NCI-H446 treated with DMSO at 0.1 percent for 48 hours (cell line): ENCODE results near the gene NOLC1.

Experiments used
- DNase-seq: peaks from one replicate; lab custom pipeline; 2025; lab: John Stamatoyannopoulos, UW

The NOLC1 gene

DNA sequence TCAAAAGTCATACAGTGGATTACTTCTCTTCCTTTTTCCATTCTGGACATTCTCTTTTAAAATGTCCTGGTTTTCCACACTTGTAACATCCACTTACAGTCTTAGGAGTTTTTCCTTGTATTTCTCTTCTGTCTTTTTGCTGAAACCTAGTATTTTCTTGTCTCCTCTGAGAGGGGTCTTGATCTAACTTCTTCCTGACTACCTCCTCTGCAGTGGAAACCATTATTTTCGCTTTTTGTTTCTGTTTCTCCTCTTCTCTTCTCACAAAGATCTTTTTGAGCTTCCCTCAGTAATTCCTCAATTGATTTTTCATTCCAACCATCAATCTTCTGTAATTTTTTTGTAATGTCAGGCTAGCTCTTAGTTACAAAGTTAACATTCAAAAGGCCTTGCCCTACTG, 50.2 kb downstream of the NOLC1 start:
- no peak for DNase-seq

DNA sequence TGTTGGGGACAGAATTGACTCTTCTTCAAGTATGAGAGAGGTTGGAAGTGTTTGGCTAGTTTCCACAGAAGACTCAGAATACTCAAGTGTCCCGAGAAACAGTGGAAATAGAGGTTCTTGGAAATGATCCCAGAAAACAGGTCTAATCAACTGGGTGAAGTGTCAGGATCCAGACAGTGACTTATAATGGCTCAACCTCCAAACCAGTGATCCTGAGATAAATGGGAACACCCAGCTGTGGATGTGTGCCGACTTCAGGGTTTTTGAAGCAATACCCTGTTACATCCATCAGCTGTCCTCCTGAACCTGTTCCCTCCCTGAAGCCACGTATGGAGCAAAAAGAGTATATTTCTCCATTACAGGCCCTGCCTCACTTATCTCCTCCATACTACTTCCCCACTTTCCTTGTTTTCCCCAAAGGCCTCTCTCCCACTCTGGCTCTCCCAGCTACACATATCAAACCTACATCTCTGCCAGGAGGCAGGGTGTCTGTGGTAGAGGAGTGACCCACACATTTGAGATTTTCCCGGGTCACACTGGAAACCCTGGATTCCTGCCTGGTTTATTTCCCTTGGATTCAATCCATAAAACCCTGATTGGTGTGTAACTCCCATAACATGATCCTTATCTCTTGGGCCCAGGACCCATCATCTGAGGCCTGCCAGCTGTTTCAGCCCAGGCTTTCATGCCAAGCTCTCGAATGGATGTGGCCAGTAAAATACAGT, 56.3 kb downstream of the NOLC1 start:
- no peak for DNase-seq

DNA sequence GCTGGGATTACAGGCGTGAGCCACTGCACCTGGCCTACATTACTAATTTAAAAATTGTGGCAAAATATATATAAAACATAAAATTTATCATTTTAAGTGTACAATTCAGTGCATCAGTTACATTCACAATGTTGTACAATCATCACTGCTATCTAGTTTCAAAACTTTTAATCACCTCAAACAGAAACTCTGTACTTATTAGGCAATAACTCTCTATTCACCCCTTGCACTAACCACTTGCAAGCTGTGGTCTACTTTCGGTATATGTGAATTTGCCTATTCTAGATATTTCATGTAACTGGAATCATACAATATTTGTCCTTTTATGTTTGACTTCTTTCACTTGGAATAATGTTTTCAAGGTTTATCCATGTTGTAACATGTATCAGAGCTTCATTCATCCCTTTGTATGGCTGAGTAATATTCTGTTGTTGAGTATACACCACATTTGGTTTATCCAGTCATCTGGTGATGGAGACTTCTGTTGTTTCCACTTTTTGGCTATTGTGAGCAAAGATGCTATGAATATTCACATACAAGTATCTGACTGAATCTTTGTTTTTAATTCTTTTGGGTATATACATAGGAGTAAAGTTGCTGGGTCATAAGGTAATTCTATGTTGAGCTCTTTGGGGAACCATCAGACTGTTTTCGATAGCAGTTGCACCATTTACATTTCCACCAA, 59.6 kb downstream of the NOLC1 start:
- DNase-seq = no peak
